H1 (cell line): Measurements from ENCODE around the gene CASTOR1. TPM values are rescaled to one million over a fixed set of nuclear protein-coding genes. Genes with fewer than 3 reads are reported as not detected.

Source experiments
- CTCF ChIA-PET: fragments of 300-600 bp; sonication (Branson Sonifier 250); formaldehyde crosslinking; loops from one replicate; lab custom pipeline; 2021; ENCODE audit not compliant: partially characterized antibody; lab: Charles Lee
- POLR2A ChIA-PET: fragments of 300-600 bp; sonication (Branson Sonifier 250); formaldehyde crosslinking; loops from one replicate; lab custom pipeline; 2021; ENCODE audit warnings: inconsistent platforms; ENCODE audit not compliant: partially characterized antibody; lab: Charles Lee
- DNase-seq, 2 experiments: peaks; one replicate each; pipeline versions ENCODE4 v3.0.0 to v3.0.0-alpha.2; 2010 to 2022; ENCODE audit warnings: low spot score in 2 of 2, low read depth in 1 of 2, mixed read lengths in 1 of 2
- FAIRE-seq: peaks from 2 replicates; lab custom pipeline; 2011; peaks lifted over from hg19 to GRCh38; lab: Jason Lieb, UNC
- H2AFZ ChIP-seq: 2 replicates; pipeline ENCODE4 v1.8.1; 2012; ENCODE audit warnings: low read length, inconsistent platforms
- H2AK5ac ChIP-seq: 2 replicates; pipeline ENCODE4 v1.6.1; 2013; ENCODE audit warnings: low read depth, low read length
- H2BK120ac ChIP-seq: replicated peaks from 2 replicates; pipeline ENCODE3; 2013; ENCODE audit warnings: low read depth, low read length, inconsistent platforms
- H2BK12ac ChIP-seq: 2 replicates; pipeline ENCODE4 v1.6.1; 2013; ENCODE audit warnings: low read depth, low read length
- H2BK15ac ChIP-seq: 2 replicates; pipeline ENCODE4 v1.6.1; 2013; ENCODE audit warnings: low read length
- H2BK20ac ChIP-seq: 2 replicates; pipeline ENCODE4 v1.6.1; 2013; ENCODE audit warnings: low read length
- H2BK5ac ChIP-seq: 2 replicates; pipeline ENCODE4 v1.6.1; 2013; ENCODE audit warnings: low read depth, low read length
- H3K14ac ChIP-seq: 2 replicates; pipeline ENCODE4 v1.6.1; 2013; ENCODE audit warnings: inconsistent platforms; ENCODE audit not compliant: insufficient read length
- H3K18ac ChIP-seq: 2 replicates; pipeline ENCODE4 v1.6.1; 2013; ENCODE audit warnings: low read length; ENCODE audit errors: extremely low read depth
- H3K23ac ChIP-seq: 2 replicates; pipeline ENCODE4 v1.6.1; 2013; ENCODE audit warnings: inconsistent platforms; ENCODE audit not compliant: insufficient read length
- H3K23me2 ChIP-seq: 2 replicates; pipeline ENCODE4 v1.6.1; 2013; ENCODE audit warnings: low read depth, low read length
- H3K27ac ChIP-seq: 2 replicates; pipeline ENCODE4 v1.6.1; 2011; ENCODE audit warnings: low read depth, low read length, inconsistent platforms
- H3K27me3 ChIP-seq, 4 experiments: replicated peaks in 1 of 4; 1 replicate in 1 of 4; 2 replicates in 3 of 4; pipeline versions ENCODE4 v1.6.1 to v1.8.1; 2011 to 2013; ENCODE audit warnings: low read length in 3 of 4, mild to moderate bottlenecking in 3 of 4, inconsistent platforms in 2 of 4, mixed read lengths in 2 of 4, moderate library complexity in 1 of 4; ENCODE audit not compliant: control insufficient read depth in 3 of 4, insufficient read depth in 3 of 4; ENCODE audit errors: extremely low read depth in 1 of 4
- H3K36me3 ChIP-seq, 4 experiments: 2 replicates each; pipeline versions ENCODE4 v1.6.1 to v1.8.1; 2011 to 2013; ENCODE audit warnings: mild to moderate bottlenecking in 4 of 4, low read length in 3 of 4, moderate library complexity in 2 of 4, control low read depth in 1 of 4, inconsistent platforms in 1 of 4; ENCODE audit not compliant: insufficient read depth in 4 of 4, control insufficient read depth in 2 of 4
- H3K4ac ChIP-seq: replicated peaks from 2 replicates; pipeline ENCODE3; 2013; ENCODE audit warnings: low read length, low read depth, mixed read lengths, inconsistent platforms; ENCODE audit not compliant: insufficient read length
- H3K4me1 ChIP-seq, 4 experiments: replicated peaks in 1 of 4; 1 replicate in 1 of 4; 2 replicates in 3 of 4; pipeline versions ENCODE4 v1.6.1 to v1.8.1; 2011 to 2013; ENCODE audit warnings: low read length in 3 of 4, inconsistent platforms in 2 of 4, mixed read lengths in 1 of 4; ENCODE audit not compliant: insufficient read depth in 4 of 4, control insufficient read depth in 3 of 4
- H3K4me2 ChIP-seq, 2 experiments: 2 replicates each; pipeline versions ENCODE4 v1.6.1 to v1.8.1; 2011 to 2013; ENCODE audit warnings: low read depth in 2 of 2, low read length in 2 of 2, control low read depth in 1 of 2, inconsistent platforms in 1 of 2, mild to moderate bottlenecking in 1 of 2; ENCODE audit not compliant: insufficient read depth in 1 of 2
- H3K4me3 ChIP-seq, 4 experiments: fragments of 200-600, 300-600 bp in 1 of 4; sonication (generic), shearing (Covaris generic), sonication (Bioruptor Twin) in 1 of 4; 2 replicates each; pipeline versions ENCODE4 v1.5.1 to v1.8.1; 2011 to 2016; ENCODE audit warnings: low read length in 4 of 4, low read depth in 3 of 4, control low read depth in 2 of 4, inconsistent platforms in 2 of 4, mild to moderate bottlenecking in 2 of 4, mixed read lengths in 1 of 4, moderate library complexity in 1 of 4; ENCODE audit not compliant: insufficient read depth in 2 of 4; ENCODE audit errors: extremely low read depth in 1 of 4
- H3K56ac ChIP-seq: replicated peaks from 2 replicates; pipeline ENCODE3; 2013; ENCODE audit warnings: low read depth, mild to moderate bottlenecking, mixed read lengths, low read length, inconsistent platforms; ENCODE audit not compliant: insufficient read length
- H3K79me1 ChIP-seq: 2 replicates; pipeline ENCODE4 v1.6.1; 2013; ENCODE audit warnings: low read depth, low read length, control low read depth
- H3K79me2 ChIP-seq, 2 experiments: 2 replicates each; pipeline versions ENCODE4 v1.6.1 to v1.8.1; 2012 to 2013; ENCODE audit warnings: low read length in 2 of 2, mild to moderate bottlenecking in 2 of 2, inconsistent platforms in 1 of 2; ENCODE audit not compliant: insufficient read depth in 2 of 2, control insufficient read depth in 1 of 2
- H3K9ac ChIP-seq, 4 experiments: replicated peaks in 1 of 4; 1 replicate in 1 of 4; 2 replicates in 3 of 4; pipeline versions ENCODE4 v1.6.1 to v1.8.1; 2011 to 2013; ENCODE audit warnings: low read depth in 3 of 4, low read length in 3 of 4, control low read depth in 2 of 4, mild to moderate bottlenecking in 2 of 4, moderate library complexity in 2 of 4, inconsistent platforms in 1 of 4; ENCODE audit errors: extremely low read depth in 1 of 4
- H3K9me3 ChIP-seq, 2 experiments: 2 replicates each; pipeline versions ENCODE4 v1.6.1 to v1.8.1; 2012 to 2013; ENCODE audit warnings: mild to moderate bottlenecking in 2 of 2, moderate library complexity in 2 of 2, control low read depth in 1 of 2, inconsistent platforms in 1 of 2, low read depth in 1 of 2, low read length in 1 of 2, mixed read lengths in 1 of 2; ENCODE audit not compliant: insufficient read depth in 2 of 2
- H4K20me1 ChIP-seq, 2 experiments: replicated peaks in 1 of 2; 2 replicates each; pipeline versions ENCODE3 to v1.8.1; 2011 to 2013; ENCODE audit warnings: inconsistent platforms in 2 of 2, low read length in 2 of 2, mild to moderate bottlenecking in 1 of 2; ENCODE audit not compliant: insufficient read depth in 2 of 2, control insufficient read depth in 1 of 2
- H4K5ac ChIP-seq: 2 replicates; pipeline ENCODE4 v1.6.1; 2013; ENCODE audit warnings: low read length, low read depth, mixed read lengths, inconsistent platforms; ENCODE audit not compliant: insufficient read length
- H4K8ac ChIP-seq: 2 replicates; pipeline ENCODE4 v1.8.0; 2013; ENCODE audit warnings: mild to moderate bottlenecking, moderate library complexity, low read length, inconsistent platforms; ENCODE audit not compliant: insufficient read depth; ENCODE audit errors: extremely low read depth
- H4K91ac ChIP-seq: replicated peaks from 2 replicates; pipeline ENCODE3; 2013; ENCODE audit warnings: low read length, mixed read lengths, inconsistent platforms; ENCODE audit not compliant: insufficient read length
- BACH1 ChIP-seq: IDR thresholded peaks from 2 replicates; pipeline ENCODE4 v1.6.1; 2012; ENCODE audit warnings: low read length, improper control_type of control experiment
- CBX5 ChIP-seq: fragments of 300-800, 300-1000 bp; sonication (generic); IDR thresholded peaks from 2 replicates; pipeline ENCODE4 v1.7.1; 2016; ENCODE audit warnings: antibody characterized with exemption, low read length, low read depth
- JUND ChIP-seq: IDR thresholded peaks from 2 replicates; pipeline ENCODE4 v1.6.1; 2011; ENCODE audit warnings: mild to moderate bottlenecking, improper control_type of control experiment, low read length
- NANOG ChIP-seq: IDR thresholded peaks from 2 replicates; pipeline ENCODE4 v1.6.1; 2011; ENCODE audit warnings: low read length, low read depth, mild to moderate bottlenecking, inconsistent platforms; ENCODE audit not compliant: insufficient read depth, poor library complexity, severe bottlenecking
- POLR2A ChIP-seq, 2 experiments: IDR thresholded peaks; 1 replicate in 1 of 2; 2 replicates in 1 of 2; pipeline ENCODE4 v1.6.1; 2011; ENCODE audit warnings: low read depth in 2 of 2, low read length in 2 of 2, mild to moderate bottlenecking in 2 of 2; ENCODE audit errors: control extremely low read depth in 1 of 2
- RAD21 ChIP-seq, 2 experiments: IDR thresholded peaks in 1 of 2; conservative IDR thresholded peaks in 1 of 2; 2 replicates each; pipeline ENCODE4 v1.6.1; 2011; ENCODE audit warnings: low read depth in 2 of 2, low read length in 2 of 2, improper control_type of control experiment in 1 of 2, inconsistent platforms in 1 of 2, mild to moderate bottlenecking in 1 of 2, moderate library complexity in 1 of 2
- RXRA ChIP-seq: IDR thresholded peaks from 2 replicates; pipeline ENCODE4 v1.6.1; 2011; ENCODE audit warnings: low read depth, mild to moderate bottlenecking, low read length, moderate library complexity; ENCODE audit not compliant: insufficient read depth
- SRF ChIP-seq: IDR thresholded peaks from 2 replicates; pipeline ENCODE4 v1.6.1; 2011; ENCODE audit warnings: mild to moderate bottlenecking, low read depth, low read length, moderate library complexity
- TAF1 ChIP-seq: IDR thresholded peaks from 2 replicates; pipeline ENCODE4 v1.6.1; 2011; ENCODE audit warnings: mild to moderate bottlenecking, low read depth, low read length
- TCF12 ChIP-seq: IDR thresholded peaks from 2 replicates; pipeline ENCODE4 v1.6.1; 2011; ENCODE audit warnings: low read depth, mild to moderate bottlenecking, low read length
- WGBS, 2 experiments: shearing (Covaris generic) in 1 of 2; methylation state at CpG; one replicate each; pipeline versions ENCODE4 v1.1.6 to v1.1.7; 2013 to 2015; ENCODE audit warnings: low lambda C conversion rate in 2 of 2, mixed read lengths in 2 of 2, inconsistent platforms in 1 of 2, low coverage in 1 of 2, missing lambda C conversion rate in 1 of 2; ENCODE audit not compliant: insufficient replicate concordance in 2 of 2, insufficient coverage in 1 of 2, insufficient read length in 1 of 2; ENCODE audit errors: extremely low coverage in 1 of 2, missing lambda C conversion rate in 1 of 2; 5-methylcytosine and 5-hydroxymethylcytosine counted together
- polyA plus RNA-seq, 7 experiments: library from polyadenylated mRNA; depleted of rRNA in 3 of 7; stranded (reverse) in 5 of 7; unstranded in 2 of 7; fragments of >200 nt in 5 of 7; fragments of 200-250 nt in 2 of 7; gene quantifications; 1 replicate in 5 of 7; 2 replicates in 1 of 7; 4 replicates in 1 of 7; pipeline versions ENCODE4 v1.2.1 to v1.2.3, GENCODE V29; 2011 to 2013; ENCODE audit warnings: missing spikeins in 2 of 7, mixed read lengths in 2 of 7
- total RNA-seq: library from RNA; stranded (reverse); fragmentation: NEBNext Ultra II Directional; extraction: Animal tissue kit (Norgen Biotek cat#: 25700); gene quantifications from 2 replicates; pipeline ENCODE4 v1.2.1, GENCODE V29; 2021
- TF ChIP-seq, protein P1 (sequence below): IDR thresholded peaks from 2 replicates; pipeline ENCODE4 v1.6.1; 2011; ENCODE audit warnings: low read depth, mild to moderate bottlenecking, low read length; ENCODE audit not compliant: insufficient read depth
- TF ChIP-seq, protein P2 (sequence below): IDR thresholded peaks from 2 replicates; pipeline ENCODE4 v1.6.1; 2012; ENCODE audit warnings: low read length, inconsistent platforms

Gene CASTOR1
- total and polyA plus RNA-seq, 2 of the 8 experiments (the other 6 are each of a cell fraction or from before 2014, with no cell fraction given), result 10.3 to 36.0 TPM

- POLR2A ChIA-PET, result interaction anchor here (1.2 kb wide), 1 partner anchor 17 kb away, joined by 3 read pairs; no protein-coding TSS in a partner anchor
- Histone ChIP-seq H3K79me2 (no peaks in the 10 kb centered on the region), H3K27ac (no peak overlapping the region), H4K91ac (no peak overlapping the region), H4K8ac (no peak overlapping the region), H2AK5ac (no peak overlapping the region), H3K9me3 (no peaks in the 10 kb centered on the region), H2BK15ac (no peak overlapping the region), H3K56ac (no peak overlapping the region), H3K79me1 (peaks cover 3% of the 10 kb centered on the region), H3K4ac (no peak overlapping the region), H4K20me1 (peaks cover 0 to 7% of the 10 kb centered on the region in 2 experiments), H3K4me1 (peaks cover 0 to 8% (median 5%) of the 10 kb centered on the region in 4 experiments; a peak in 5 of 7 replicates), H2AFZ (no peak overlapping the region), H2BK20ac (no peak overlapping the region), H3K23me2 (peaks cover 3% of the 10 kb centered on the region; the same call in 1 of the 2 replicates), H2BK12ac (no peak overlapping the region), H3K4me3 (no peak overlapping the region), H3K23ac (no peak overlapping the region), H2BK5ac (no peak overlapping the region), H3K36me3 (no peaks in the 10 kb centered on the region), H3K14ac (no peak overlapping the region), H3K4me2 (no peak overlapping the region), H3K27me3 (no peaks in the 10 kb centered on the region), H4K5ac (no peak overlapping the region), H3K9ac (no peak overlapping the region), H3K18ac (no peak overlapping the region), H2BK120ac (no peak overlapping the region)
- WGBS, 2 experiments, result 90% methylated on average over 2 of the region's 2 CpGs; no CpG with 5 or more reads in 1 of the 2 experiments
- no peak for DNase-seq
- CTCF ChIA-PET, result interaction anchor here (0.5 to 20.1 kb wide), 4 partner anchors 11 to 58 kb away, joined by 3 to 203 read pairs (median 4); partner anchors contain the start of gene CASTOR1
- no peak for FAIRE-seq
- no peak for TF ChIP-seq POLR2A (IDR thresholded peaks at IDR 0.05; ENCODE audit: control extremely low read depth in 1 of 2, low read depth in 2 of 2, low read length in 2 of 2)
- no peak for TF ChIP-seq TAF1
- no peak for TF ChIP-seq CBX5
- no peak for TF ChIP-seq RXRA
- TF ChIP-seq, protein P1, sequence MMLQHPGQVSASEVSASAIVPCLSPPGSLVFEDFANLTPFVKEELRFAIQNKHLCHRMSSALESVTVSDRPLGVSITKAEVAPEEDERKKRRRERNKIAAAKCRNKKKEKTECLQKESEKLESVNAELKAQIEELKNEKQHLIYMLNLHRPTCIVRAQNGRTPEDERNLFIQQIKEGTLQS, result no peak
- no peak for TF ChIP-seq RAD21 (IDR thresholded peaks at IDR 0.05 in 1 of 2, conservative IDR thresholded peaks at IDR 0.05 in 1 of 2; ENCODE audit: low read depth in 2 of 2, low read length in 2 of 2)
- no peak for TF ChIP-seq BACH1
- TF ChIP-seq, protein P2, sequence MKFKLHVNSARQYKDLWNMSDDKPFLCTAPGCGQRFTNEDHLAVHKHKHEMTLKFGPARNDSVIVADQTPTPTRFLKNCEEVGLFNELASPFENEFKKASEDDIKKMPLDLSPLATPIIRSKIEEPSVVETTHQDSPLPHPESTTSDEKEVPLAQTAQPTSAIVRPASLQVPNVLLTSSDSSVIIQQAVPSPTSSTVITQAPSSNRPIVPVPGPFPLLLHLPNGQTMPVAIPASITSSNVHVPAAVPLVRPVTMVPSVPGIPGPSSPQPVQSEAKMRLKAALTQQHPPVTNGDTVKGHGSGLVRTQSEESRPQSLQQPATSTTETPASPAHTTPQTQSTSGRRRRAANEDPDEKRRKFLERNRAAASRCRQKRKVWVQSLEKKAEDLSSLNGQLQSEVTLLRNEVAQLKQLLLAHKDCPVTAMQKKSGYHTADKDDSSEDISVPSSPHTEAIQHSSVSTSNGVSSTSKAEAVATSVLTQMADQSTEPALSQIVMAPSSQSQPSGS, result no peak
- TF ChIP-seq TCF12, result no peak
- TF ChIP-seq JUND, result no peak
- TF ChIP-seq NANOG, result no peak
- TF ChIP-seq SRF, result no peak
These were observed 32.2 kb upstream of the CASTOR1 start for GRCh38 chr22:30321461-30321860.
